Stimulated activated CD4-positive, alpha-beta T cell treated with anti-CD3 and anti-CD28 coated beads, TNF-alpha, amount 100 ng/mL, for 1 hour (primary cell): ENCODE results near the gene NOM1.

Experiments
- DNase-seq, 3 donors: peaks; one replicate each; pipeline ENCODE4 v3.0.0-alpha.2; 2020; ENCODE audit warnings: low read depth in 3 of 3, low spot score in 1 of 3

Gene NOM1

DNA sequence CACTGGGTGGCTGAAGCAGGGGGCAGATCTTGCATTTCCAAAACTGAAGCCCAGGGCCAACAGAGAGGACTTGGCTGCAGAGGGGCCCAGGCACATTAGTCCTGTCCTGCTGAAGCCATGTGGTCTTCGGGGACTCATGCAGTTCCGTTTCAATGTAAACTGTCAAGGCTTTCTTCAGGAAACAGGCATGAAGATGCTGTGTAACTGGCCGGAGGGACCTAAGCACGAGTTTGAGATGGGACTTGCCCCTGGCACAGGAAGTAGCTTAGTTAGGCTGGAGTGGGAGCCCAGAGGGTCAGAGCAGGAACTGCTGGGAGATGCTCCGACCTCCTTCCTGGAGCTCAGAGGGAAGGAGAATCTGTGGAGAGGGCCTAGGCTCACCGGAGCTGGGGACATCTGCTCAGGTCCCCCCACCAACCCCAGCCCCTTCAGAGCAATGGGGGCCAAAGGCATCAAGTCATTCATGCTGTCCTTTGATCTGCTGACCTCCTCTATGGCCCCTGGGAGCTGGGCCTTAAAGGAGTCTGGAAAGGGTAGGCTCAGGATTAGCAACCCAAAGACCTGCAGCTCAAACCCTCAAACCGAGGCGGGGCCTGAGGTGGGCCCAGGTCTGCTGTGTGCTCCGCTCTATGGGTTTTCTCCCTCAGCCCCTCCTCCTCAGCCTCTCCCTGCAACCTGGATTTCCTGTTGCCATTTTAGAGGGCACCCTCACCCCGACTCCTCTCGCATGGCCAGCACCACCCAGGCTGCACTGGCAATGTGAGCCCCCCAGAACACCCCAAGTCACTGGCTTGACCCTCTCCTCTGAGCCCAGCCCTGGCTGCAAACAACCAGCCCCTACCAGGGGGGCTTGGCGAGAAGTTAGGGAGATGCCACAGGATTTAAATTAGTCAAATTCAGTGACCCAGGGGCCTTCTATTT lies 65.4 kb downstream of the NOM1 start:
- no peak for DNase-seq

DNA sequence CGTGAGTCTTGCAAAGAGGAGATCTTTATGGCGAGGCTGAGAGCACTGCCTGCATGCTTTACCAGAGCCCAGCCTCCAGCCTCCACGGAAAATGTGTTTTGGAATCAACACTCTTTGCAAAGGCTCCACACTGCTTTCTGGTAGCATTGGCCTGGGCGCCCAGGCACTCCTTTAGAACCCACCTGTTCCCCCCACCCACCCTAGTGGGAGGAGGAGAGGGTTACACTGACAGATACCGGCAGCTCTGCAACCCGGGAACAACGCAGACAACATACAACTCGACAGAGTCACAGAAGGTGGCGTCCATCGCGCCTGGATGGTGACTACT lies 66.5 kb downstream of the NOM1 start:
- no peak for DNase-seq

DNA sequence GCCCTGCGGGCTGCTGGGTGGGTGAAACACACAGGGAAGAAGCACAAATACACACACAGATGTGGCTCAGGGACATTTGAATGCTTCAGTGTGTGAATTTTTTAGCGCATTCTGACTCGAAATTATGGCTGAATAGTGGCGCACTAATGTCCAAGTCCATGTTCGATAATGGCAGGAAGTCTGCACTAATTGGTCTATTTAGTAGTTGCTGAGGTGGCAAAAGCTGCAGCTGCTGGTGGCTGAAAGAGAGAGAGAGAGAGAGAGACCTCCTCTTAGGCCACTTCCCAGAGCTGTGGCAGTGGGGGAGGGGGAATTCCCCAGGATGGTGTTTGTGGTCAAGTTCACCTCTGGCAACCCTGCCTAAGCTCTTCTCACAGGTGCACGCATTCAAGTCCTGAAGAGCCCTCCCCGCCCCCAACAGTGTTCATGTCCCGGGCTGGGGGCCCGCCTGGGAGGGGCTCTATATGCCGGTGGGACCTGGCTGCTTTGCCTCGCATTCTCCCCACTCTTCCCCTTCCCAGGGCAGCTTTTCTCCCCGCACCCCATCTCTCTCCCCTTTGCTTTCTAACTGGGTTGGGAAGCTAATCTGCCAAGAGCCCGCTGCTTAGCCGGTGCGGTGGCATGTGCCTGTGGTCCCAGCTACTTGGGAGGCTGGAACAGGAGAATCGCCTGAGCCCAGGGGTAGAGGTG lies 67.0 kb downstream of the NOM1 start:
- no peak for DNase-seq

DNA sequence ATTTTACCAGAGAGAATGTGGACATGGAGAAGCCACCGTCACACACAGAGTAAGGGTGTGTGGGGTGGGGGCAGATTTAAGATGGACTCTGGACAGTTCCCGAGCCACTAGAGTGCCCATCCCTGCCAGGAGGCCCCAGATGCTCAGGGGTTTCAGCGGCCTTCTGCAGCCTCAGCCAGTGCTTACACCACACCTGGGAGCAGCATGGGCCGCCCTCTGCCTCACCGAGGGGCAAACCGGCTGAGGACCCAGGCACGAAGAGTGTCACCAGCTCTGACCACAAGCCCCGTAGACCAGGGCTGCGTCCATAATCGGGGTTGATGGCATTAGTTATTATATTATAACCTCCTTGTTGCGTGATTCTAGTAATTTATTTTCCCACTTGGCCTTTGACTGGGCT lies 67.6 kb downstream of the NOM1 start:
- DNase-seq = no peak

DNA sequence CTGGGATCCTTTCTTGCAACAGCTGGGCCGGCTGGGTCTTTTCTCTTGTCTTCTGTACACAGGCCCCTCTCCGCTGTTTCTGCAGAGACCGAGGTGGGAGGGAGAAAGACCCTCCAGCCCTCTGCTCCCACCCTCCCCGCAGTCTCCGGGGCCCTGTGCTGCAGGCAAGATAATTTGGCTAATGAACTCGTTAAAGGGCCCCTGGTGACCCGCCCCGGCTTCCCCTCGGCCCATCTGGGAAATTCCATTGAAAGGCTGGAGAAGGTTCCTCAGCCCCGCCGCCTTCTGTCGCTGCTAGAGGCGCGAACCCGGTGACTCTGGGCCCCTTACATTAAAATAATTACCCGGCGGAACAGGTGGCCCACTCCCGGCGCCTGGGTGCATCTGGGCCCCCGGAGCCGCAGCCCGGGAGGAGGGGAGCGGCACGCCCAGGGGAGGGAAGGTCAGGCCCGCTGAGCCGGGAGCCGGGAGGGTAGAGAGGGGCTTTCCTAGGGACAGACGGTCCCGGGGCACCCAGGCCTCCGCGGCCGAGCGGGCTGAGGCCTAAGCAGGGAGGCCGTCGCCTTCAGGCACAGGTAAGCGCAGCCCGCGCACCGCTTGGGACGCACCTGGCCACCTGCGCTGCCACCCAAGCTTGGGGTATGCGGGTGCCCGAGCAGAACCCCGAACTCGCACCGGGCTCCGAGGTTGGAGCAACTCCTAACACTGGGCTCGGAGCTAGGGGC lies 68.3 kb downstream of the NOM1 start:
- no peak for DNase-seq

DNA sequence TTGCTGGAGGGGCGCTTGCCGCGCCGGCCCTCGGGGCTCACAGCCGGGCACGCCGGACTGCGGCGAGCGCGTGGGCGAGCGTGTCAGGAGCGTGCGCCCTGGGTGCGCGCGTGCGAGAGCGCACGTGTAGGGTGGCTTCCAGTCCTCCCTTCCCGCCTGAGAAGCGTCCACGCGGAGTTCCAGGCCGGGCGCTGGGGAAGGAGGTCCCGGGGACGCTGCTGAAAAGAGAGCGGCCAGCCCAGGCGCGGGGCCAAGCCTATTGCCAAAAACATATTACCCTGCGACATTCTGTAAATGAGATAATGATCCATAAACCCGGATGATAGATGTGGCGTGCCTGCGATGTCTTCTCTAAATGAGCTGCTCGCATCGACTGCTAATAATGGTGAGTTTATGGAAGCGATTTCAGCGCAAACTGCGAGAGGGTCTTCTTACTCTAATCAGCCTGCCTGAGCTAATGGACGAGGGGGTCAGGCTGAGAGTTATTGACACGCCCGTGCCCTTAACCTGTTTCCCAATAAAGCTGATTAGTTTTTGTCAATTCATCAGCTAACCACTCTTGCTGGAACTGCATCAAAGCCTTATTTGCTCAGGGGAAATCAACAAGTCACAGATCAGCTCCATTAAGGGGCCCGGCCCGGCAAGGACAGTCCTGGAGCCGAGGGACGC lies 69.0 kb downstream of the NOM1 start:
- DNase-seq = no peak

DNA sequence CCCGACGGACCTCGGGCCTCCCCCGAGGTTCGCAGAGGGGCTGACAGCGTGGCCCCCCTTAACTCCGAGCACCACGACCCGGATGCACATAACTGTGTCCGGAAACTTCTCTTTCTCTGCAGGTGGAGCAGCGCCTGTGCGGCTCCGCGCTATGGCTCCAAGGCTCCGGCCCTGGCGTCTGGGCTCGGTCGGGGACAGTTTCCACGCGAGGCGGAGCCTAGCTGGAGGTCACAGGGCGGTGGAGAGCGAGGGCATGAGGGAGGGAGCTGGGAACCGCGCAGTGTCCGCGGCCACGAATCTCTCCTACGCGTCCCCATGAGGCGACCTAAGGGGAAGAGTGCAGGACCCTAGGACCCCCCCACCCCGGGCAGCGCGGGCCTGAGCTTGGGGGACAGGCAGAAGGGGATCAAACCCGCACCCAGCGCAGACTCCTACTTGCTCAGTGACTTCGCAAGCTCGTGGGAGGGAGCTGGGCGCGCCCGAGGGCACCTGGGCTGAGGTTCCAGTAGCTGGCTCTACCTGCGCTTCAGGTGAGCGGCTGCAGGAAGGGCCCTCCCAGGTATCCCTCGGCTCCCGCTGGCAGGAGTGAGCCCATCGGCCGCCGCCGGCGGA lies 69.6 kb downstream of the NOM1 start:
- no peak for DNase-seq

DNA sequence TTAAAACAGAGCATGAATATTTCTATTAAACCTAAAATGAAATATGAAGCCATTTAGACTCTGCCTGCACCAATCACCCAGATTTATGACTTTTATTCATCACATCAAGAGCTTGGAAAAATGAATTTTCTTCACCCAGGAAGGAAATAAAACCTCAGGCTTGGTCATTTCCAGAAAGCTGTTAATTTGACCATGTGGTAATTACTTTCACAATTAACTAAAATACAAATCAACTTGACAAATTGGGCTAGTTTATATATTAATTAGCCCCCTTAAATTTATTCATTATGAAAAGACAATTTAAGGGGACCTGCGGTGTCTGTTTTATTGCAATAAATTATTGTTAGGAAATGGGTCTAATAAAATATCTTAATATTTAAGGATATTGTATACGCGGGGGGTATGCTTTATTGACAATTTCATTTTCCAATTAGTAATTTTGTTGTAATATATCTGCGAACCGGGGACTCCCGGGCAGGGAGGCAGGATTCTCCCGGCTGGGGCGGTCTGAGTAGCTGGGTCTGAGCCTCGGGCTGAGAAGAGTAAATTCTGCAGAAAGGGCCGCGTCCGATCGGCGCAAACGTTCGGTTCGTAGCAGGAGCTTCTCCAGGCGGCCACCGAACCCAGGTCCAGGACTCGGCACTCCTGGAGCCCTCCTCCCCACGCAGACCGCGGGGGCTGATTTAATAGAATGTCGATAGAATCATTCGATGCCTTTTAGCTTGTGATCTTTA lies 70.4 kb downstream of the NOM1 start:
- no peak for DNase-seq

DNA sequence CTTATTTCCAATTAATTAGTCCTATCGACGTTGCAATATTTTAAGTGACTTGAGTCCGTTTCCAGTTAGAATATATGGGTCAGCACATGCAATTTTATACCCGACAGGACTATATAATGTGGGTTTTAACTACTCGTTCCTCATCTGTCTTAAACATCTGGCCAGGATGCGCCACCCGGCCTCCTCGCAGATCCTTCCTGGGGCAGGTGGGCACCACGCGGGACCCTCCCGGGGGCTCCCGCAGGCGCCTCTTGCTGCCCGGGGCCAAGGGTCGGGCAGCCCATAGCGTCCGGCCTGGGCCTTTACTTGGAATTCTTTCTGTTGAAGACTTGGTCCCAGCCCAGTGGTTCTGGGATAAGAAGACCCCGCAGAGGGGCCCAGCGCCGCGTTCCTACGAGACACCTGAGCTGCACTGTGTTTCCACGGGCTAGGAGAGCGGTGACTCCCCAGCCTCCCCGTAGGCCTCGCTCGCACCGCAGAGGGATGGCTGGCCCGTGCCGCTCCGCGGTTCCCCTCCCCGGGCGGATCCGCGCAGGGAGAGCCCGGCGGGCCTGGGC lies 71.1 kb downstream of the NOM1 start:
- no peak for DNase-seq

DNA sequence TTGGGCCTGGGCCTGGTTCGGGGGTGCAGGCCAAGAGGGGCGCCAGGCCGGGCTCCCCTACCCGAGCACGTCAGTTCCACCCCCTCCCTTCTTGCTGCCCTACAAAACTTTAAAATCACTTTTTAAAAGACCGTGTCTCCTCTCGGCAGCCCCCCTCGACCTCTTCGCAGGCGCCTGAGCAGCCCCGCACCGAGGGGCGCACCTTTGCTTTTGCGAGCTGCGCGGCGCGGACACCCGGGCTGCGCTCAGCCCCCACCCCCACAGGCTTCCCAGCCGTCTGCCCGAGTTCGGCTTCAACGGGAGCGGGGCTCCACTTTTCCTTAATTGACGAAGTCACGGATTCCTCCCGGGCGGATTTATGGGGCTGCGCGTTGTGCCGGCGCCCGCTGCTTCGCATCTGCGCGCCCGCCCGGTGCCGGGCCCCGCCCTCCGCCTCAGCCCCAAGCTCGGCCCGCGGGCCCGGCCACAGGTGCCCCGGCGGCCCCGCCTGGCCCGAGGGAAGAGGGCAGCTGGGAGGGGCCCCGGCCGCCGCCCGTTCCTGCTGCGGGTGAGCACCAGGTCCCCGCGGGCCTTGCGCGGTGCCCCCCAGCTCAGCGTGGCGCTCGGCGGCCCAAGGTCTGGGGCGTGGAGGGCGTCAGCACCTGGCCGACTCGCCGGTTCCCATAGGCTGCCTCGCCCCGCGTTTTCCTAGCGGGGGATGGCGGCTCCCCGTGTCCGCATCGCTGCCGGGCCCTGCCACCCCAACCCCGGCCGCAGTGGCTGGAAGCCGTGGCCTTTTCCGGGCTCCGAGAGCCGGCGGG lies 71.8 kb downstream of the NOM1 start:
- no peak for DNase-seq

DNA sequence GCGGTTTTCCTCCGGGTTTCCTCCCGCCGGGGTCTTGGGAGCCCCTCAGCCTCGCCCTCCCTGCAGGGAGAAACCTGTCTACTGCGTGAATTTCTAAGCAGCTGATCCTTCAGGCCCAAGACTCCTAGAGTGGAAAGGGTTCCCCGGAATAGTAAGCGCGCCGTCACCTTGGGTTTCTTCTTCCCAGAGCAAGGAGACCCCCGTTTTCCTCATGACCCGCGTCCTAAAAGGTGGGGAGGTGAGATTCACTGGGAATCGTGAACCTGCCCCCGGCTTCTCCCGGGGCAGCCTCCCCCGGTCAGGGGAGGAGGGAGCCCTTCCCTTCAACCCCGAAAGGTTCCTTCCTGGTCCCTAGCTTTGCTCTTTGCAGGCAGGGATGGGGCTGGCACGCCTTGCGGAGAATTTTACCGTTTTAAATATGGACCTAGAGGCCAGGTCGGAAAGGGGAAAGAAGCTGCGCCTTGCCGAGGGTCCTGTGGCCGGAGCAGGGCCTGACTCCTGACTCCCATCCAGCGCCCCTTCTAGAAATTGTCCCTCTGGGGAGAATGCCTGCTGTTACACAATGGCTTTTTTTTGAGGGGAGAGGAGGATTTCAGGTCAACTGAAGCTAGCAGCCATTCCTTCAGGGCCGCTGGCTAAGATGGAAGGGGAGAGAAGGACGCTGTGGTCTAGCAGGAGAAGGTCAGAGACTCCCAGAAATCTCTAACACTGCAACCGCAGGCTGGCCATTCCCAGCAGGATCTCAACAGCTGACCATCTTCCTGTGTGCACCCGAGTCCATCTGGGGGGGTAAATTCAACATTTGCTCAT lies 72.6 kb downstream of the NOM1 start:
- no peak for DNase-seq
